SK-N-SH (cell line): ENCODE measurements around the gene SLC43A3. TPM values are rescaled to one million over a fixed set of nuclear protein-coding genes. Genes with fewer than 3 reads are reported as not detected.

Source experiments
- CTCF ChIA-PET: fragments of 300-600, 350-600 bp; formaldehyde crosslinking; extraction: SDS; loops from one replicate; lab custom pipeline; 2021; lab: Yijun Ruan, JAX
- POLR2A ChIA-PET: fragments of 350-600 bp; sonication (Branson Sonifier 250); formaldehyde crosslinking; extraction: SDS; loops from one replicate; lab custom pipeline; 2020; ENCODE audit warnings: antibody characterized with exemption, inconsistent platforms; lab: Yijun Ruan, JAX
- DNase-seq: peaks from one replicate; pipeline ENCODE4 v3.0.0; 2012
- H2AFZ ChIP-seq: fragments of 200-600 bp; sonication (generic); 2 replicates; pipeline ENCODE4 v1.8.1; 2016; ENCODE audit warnings: antibody characterized with exemption, mild to moderate bottlenecking, low read depth
- H3F3A ChIP-seq: fragments of 200-600 bp; sonication (generic); replicated peaks from 2 replicates; pipeline ENCODE3; 2016; ENCODE audit warnings: antibody characterized with exemption, mild to moderate bottlenecking; ENCODE audit not compliant: insufficient read depth
- H3K27ac ChIP-seq, 2 experiments: fragments of 200-500 bp in 1 of 2; fragments of 200-600 bp in 1 of 2; sonication (Bioruptor generic) in 1 of 2; sonication (generic), shearing (Covaris generic) in 1 of 2; 2 replicates each; pipeline versions ENCODE4 v1.5.1 to v1.6.1; 2014 to 2016; ENCODE audit warnings: low read depth in 2 of 2, inconsistent platforms in 1 of 2, low read length in 1 of 2, mild to moderate bottlenecking in 1 of 2, mixed read lengths in 1 of 2
- H3K27me3 ChIP-seq: fragments of 200-600 bp; sonication (generic), shearing (Covaris generic); 2 replicates; pipeline ENCODE4 v1.6.1; 2016; ENCODE audit warnings: mixed run types; ENCODE audit not compliant: insufficient read depth
- H3K36me3 ChIP-seq, 2 experiments: fragments of 200-500 bp in 1 of 2; fragments of 200-600 bp in 1 of 2; sonication (Bioruptor generic) in 1 of 2; sonication (generic) in 1 of 2; replicated peaks in 1 of 2; 2 replicates each; pipeline versions ENCODE3 to v1.5.1; 2014 to 2016; ENCODE audit warnings: low read length in 1 of 2, mild to moderate bottlenecking in 1 of 2; ENCODE audit not compliant: insufficient read depth in 2 of 2, control insufficient read depth in 1 of 2
- H3K4me1 ChIP-seq, 2 experiments: fragments of 200-500 bp in 1 of 2; fragments of 200-600 bp in 1 of 2; sonication (Bioruptor generic) in 1 of 2; sonication (generic), shearing (Covaris generic) in 1 of 2; 2 replicates each; pipeline versions ENCODE4 v1.5.1 to v1.6.1; 2014 to 2016; ENCODE audit warnings: low read depth in 1 of 2, low read length in 1 of 2, mixed run types in 1 of 2; ENCODE audit not compliant: insufficient read depth in 2 of 2, control insufficient read depth in 1 of 2
- H3K4me2 ChIP-seq: fragments of 200-600 bp; sonication (generic), shearing (Covaris generic); 2 replicates; pipeline ENCODE4 v1.6.1; 2017; ENCODE audit warnings: mixed run types
- H3K4me3 ChIP-seq, 2 experiments: fragments of 200-500 bp in 1 of 2; fragments of 200-600 bp in 1 of 2; sonication (Bioruptor generic) in 1 of 2; sonication (generic), shearing (Covaris generic) in 1 of 2; 2 replicates each; pipeline versions ENCODE4 v1.5.1 to v1.8.1; 2014 to 2016; ENCODE audit warnings: low read depth in 2 of 2, inconsistent platforms in 1 of 2, low read length in 1 of 2, mild to moderate bottlenecking in 1 of 2, mixed read lengths in 1 of 2, moderate library complexity in 1 of 2
- H3K79me2 ChIP-seq: fragments of 200-600 bp; sonication (generic); 2 replicates; pipeline ENCODE4 v1.8.1; 2017; ENCODE audit warnings: mild to moderate bottlenecking; ENCODE audit not compliant: insufficient read depth
- H3K9ac ChIP-seq: fragments of 200-600 bp; sonication (generic); 2 replicates; pipeline ENCODE4 v1.6.1; 2017; ENCODE audit warnings: mixed run types
- H3K9me2 ChIP-seq: fragments of 200-600 bp; sonication (generic); 2 replicates; pipeline ENCODE4 v1.6.1; 2017; ENCODE audit warnings: mixed run types
- H3K9me3 ChIP-seq: fragments of 200-600 bp; sonication (generic); 2 replicates; pipeline ENCODE4 v1.6.1; 2017; ENCODE audit warnings: mixed run types, mild to moderate bottlenecking, moderate library complexity
- H4K20me1 ChIP-seq: fragments of 200-600 bp; sonication (generic); 2 replicates; pipeline ENCODE4 v1.6.1; 2017; ENCODE audit warnings: mild to moderate bottlenecking, mixed run types; ENCODE audit not compliant: insufficient read depth
- CHD2 ChIP-seq: fragments of 150-350 bp; IDR thresholded peaks from 2 replicates; pipeline ENCODE4 v1.6.1; 2018; ENCODE audit warnings: low read length; ENCODE audit not compliant: partially characterized antibody
- CTCF ChIP-seq: fragments of 200-600 bp; sonication (generic); IDR thresholded peaks from 2 replicates; pipeline ENCODE4 v1.6.1; 2017; ENCODE audit warnings: antibody characterized with exemption, mild to moderate bottlenecking, moderate library complexity
- ELF1 ChIP-seq: IDR thresholded peaks from 2 replicates; pipeline ENCODE4 v1.4.0; 2012
- EZH2phosphoT487 ChIP-seq: fragments of 200-600 bp; sonication (generic); IDR thresholded peaks from 2 replicates; pipeline ENCODE4 v1.6.1; 2017; ENCODE audit warnings: low read depth, mixed run types, mild to moderate bottlenecking, antibody characterized with exemption, moderate library complexity, borderline replicate concordance
- GABPA ChIP-seq: IDR thresholded peaks from 2 replicates; pipeline ENCODE4 v1.4.0; 2012; ENCODE audit warnings: low read depth, mild to moderate bottlenecking
- GATA2 ChIP-seq: sonication (generic); formaldehyde crosslinking; IDR thresholded peaks from 2 replicates; pipeline ENCODE4 v1.5.0; 2020; ENCODE audit warnings: mild to moderate bottlenecking, missing genetic modification reagents
- MAX ChIP-seq: IDR thresholded peaks from 2 replicates; pipeline ENCODE4 v1.4.0; 2012; ENCODE audit warnings: low read depth
- NRF1 ChIP-seq: IDR thresholded peaks from 2 replicates; pipeline ENCODE4 v1.6.1; 2012; ENCODE audit warnings: low read depth, mild to moderate bottlenecking, low read length
- RCOR1 ChIP-seq: fragments of 150-350 bp; IDR thresholded peaks from 2 replicates; pipeline ENCODE4 v1.6.1; 2017; ENCODE audit warnings: antibody characterized with exemption, low read length
- REST ChIP-seq: IDR thresholded peaks from 2 replicates; pipeline ENCODE4 v1.6.1; 2012; ENCODE audit warnings: mild to moderate bottlenecking, low read depth, low read length, moderate library complexity
- RFX5 ChIP-seq: IDR thresholded peaks from 2 replicates; pipeline ENCODE4 v1.6.1; 2012; ENCODE audit warnings: mild to moderate bottlenecking, improper control_type of control experiment, low read length
- SMC3 ChIP-seq: IDR thresholded peaks from 2 replicates; pipeline ENCODE4 v1.6.1; 2012; ENCODE audit warnings: low read depth, low read length, improper control_type of control experiment
- TAF1 ChIP-seq: IDR thresholded peaks from 2 replicates; pipeline ENCODE4 v1.6.1; 2012; ENCODE audit warnings: low read depth, mild to moderate bottlenecking, low read length, moderate library complexity, borderline replicate concordance
- USF1 ChIP-seq: IDR thresholded peaks from 2 replicates; pipeline ENCODE4 v1.4.0; 2012; ENCODE audit warnings: low read depth, borderline replicate concordance
- USF2 ChIP-seq: fragments of 150-350 bp; IDR thresholded peaks from 2 replicates; pipeline ENCODE4 v1.6.1; 2017; ENCODE audit warnings: antibody characterized with exemption, low read length, low read depth, borderline replicate concordance
- YY1 ChIP-seq: IDR thresholded peaks from 2 replicates; pipeline ENCODE4 v1.4.0; 2012; ENCODE audit warnings: low read depth, mild to moderate bottlenecking
- WGBS: methylation state at CpG from one replicate; pipeline ENCODE4 v1.1.6; 2017; ENCODE audit warnings: low lambda C conversion rate; 5-methylcytosine and 5-hydroxymethylcytosine counted together
- polyA plus RNA-seq, 3 experiments: library from polyadenylated mRNA; depleted of rRNA; stranded (reverse); fragments of >200 nt; gene quantifications; 2 replicates each; pipeline ENCODE4 v1.2.3, GENCODE V29; 2012

SLC43A3 gene
- polyA plus RNA-seq, 1 of the 3 experiments (the other 2 are of a cell fraction): 4.1 TPM

GRCh38 chr11:57471496-57471895, 44.6 kb upstream of the SLC43A3 start:
- no peak overlapping the region for H2AFZ ChIP-seq
- CTCF ChIA-PET: interaction anchor here (0.9 to 6.4 kb wide), 5 partner anchors 10 to 56 kb away, joined by 3 to 38 read pairs (median 19); partner anchors contain the start of gene RTN4RL2
- POLR2A ChIA-PET: no interaction called here
- no peaks in the 10 kb centered on the region for H3K9me2 ChIP-seq
- H3K27me3 ChIP-seq: no peaks in the 10 kb centered on the region
- no peaks in the 10 kb centered on the region for H3K79me2 ChIP-seq
- H3K9ac ChIP-seq: no peak overlapping the region
- H4K20me1 ChIP-seq: no peaks in the 10 kb centered on the region
- no peak for DNase-seq
- no peaks in the 10 kb centered on the region for H3K36me3 ChIP-seq
- no peak overlapping the region for H3K27ac ChIP-seq
- peaks cover 0 to 4% of the 10 kb centered on the region in 2 experiments; a peak in 1 of 4 replicates for H3K4me1 ChIP-seq
- no peak overlapping the region for H3K4me3 ChIP-seq
- no peak overlapping the region for H3K4me2 ChIP-seq
- H3K9me3 ChIP-seq: no peaks in the 10 kb centered on the region
- TF ChIP-seq CTCF (no peak), USF2 (no peak), USF1 (no peak), YY1 (no peak), REST (no peak), GATA2 (CRISPR knock-in tag) (no peak), MAX (no peak), ELF1 (no peak), SMC3 (no peak), RFX5 (no peak), CHD2 (no peak), GABPA (no peak), EZH2phosphoT487 (no peak), NRF1 (no peak), TAF1 (no peak), RCOR1 (no peak)
- H3F3A ChIP-seq: no peaks in the 10 kb centered on the region
- WGBS: 76% methylated on average over 3 of the region's 3 CpGs
